Measurements from ENCODE around the gene CHKA. TPM values are rescaled to one million over a fixed set of nuclear protein-coding genes. Genes with fewer than 3 reads are reported as not detected.

Gene CHKA
- total RNA-seq, 1 donor from 2014 or later: 173 TPM

GRCh38 chr11:68041617-68042218 lies 79.5 kb downstream of the CHKA start:
- DNase-seq (ENCODE audit: low spot score): no peak
- Mint-ChIP-seq H3K27ac (ENCODE audit: unreplicated experiment) (peak overlapping the region; percentile 67), H3K27me3 (ENCODE audit: unreplicated experiment) (peaks cover 9% of the 10 kb centered on the region), H3K4me3 (ENCODE audit: unreplicated experiment) (peak overlapping the region; percentile 70), H3K36me3 (ENCODE audit: low read depth, unreplicated experiment) (peaks cover 3% of the 10 kb centered on the region), H3K9me3 (ENCODE audit: unreplicated experiment) (no peaks in the 10 kb centered on the region), H3K4me1 (ENCODE audit: unreplicated experiment) (peaks cover 16% of the 10 kb centered on the region)
- no peak for TF ChIP-seq CTCF (IDR thresholded peaks at IDR 0.05; ENCODE audit: unreplicated experiment)

GRCh38 chr11:68040957-68041591 lies 80.1 kb downstream of the CHKA start:
- H3K36me3 Mint-ChIP-seq (ENCODE audit: low read depth, unreplicated experiment): peaks cover 3% of the 10 kb centered on the region
- H3K4me3 Mint-ChIP-seq (ENCODE audit: unreplicated experiment): no peak overlapping the region
- H3K27me3 Mint-ChIP-seq (ENCODE audit: unreplicated experiment): peaks cover 9% of the 10 kb centered on the region
- H3K9me3 Mint-ChIP-seq (ENCODE audit: unreplicated experiment): no peaks in the 10 kb centered on the region
- no peak for DNase-seq (ENCODE audit: low spot score)
- no peak overlapping the region for H3K27ac Mint-ChIP-seq (ENCODE audit: unreplicated experiment)
- H3K4me1 Mint-ChIP-seq (ENCODE audit: unreplicated experiment): peaks cover 16% of the 10 kb centered on the region
- TF ChIP-seq CTCF (IDR thresholded peaks at IDR 0.05; ENCODE audit: unreplicated experiment): no peak

- Mint-ChIP-seq H3K9me3 (ENCODE audit: unreplicated experiment) (no peaks in the 10 kb centered on the region), H3K4me3 (ENCODE audit: unreplicated experiment) (peak overlapping the region; percentile 83), H3K4me1 (ENCODE audit: unreplicated experiment) (peaks cover 16% of the 10 kb centered on the region), H3K27ac (ENCODE audit: unreplicated experiment) (peak overlapping the region; percentile 80), H3K27me3 (ENCODE audit: unreplicated experiment) (peaks cover 9% of the 10 kb centered on the region), H3K36me3 (ENCODE audit: low read depth, unreplicated experiment) (peaks cover 3% of the 10 kb centered on the region)
- TF ChIP-seq CTCF (IDR thresholded peaks at IDR 0.05; ENCODE audit: unreplicated experiment): no peak
- DNase-seq (ENCODE audit: low spot score): peak; percentile 53
Observed at GRCh38 chr11:68040101-68040956, 80.9 kb downstream of the CHKA start.

- peaks cover 7% of the 10 kb centered on the region for H3K27me3 Mint-ChIP-seq (ENCODE audit: unreplicated experiment)
Observed at GRCh38 chr11:68039526-68040086, 81.6 kb downstream of the CHKA start.

More at GRCh38 chr11:68039526-68040086, 81.6 kb downstream of the CHKA start:
- Mint-ChIP-seq H3K36me3 (ENCODE audit: low read depth, unreplicated experiment) (peaks cover 3% of the 10 kb centered on the region), H3K27ac (ENCODE audit: unreplicated experiment) (peak overlapping the region; percentile 80), H3K4me1 (ENCODE audit: unreplicated experiment) (peaks cover 16% of the 10 kb centered on the region), H3K9me3 (ENCODE audit: unreplicated experiment) (no peaks in the 10 kb centered on the region), H3K4me3 (ENCODE audit: unreplicated experiment) (peak overlapping the region; percentile 83)
- TF ChIP-seq CTCF (IDR thresholded peaks at IDR 0.05; ENCODE audit: unreplicated experiment): no peak
- DNase-seq (ENCODE audit: low spot score): no peak
